ENCODE data around the gene KRTAP10-11.
"Not testable (repeated sequence)": the region's sequence is repeated elsewhere in the genome, so short reads cannot be mapped to it uniquely, and the experiment has no call there.

Gene KRTAP10-11

GRCh38 chr21:44657635-44658540, 11.7 kb downstream of the KRTAP10-11 start, which contains the start of gene KRTAP12-3:
KRTAP12-3 (plus strand) TSS chr21:44657932; CDS start chr21:44657980, 48 bp downstream.
- Histone ChIP-seq H2AK5ac (ENCODE audit: low read depth, low read length) (no peak within 1 kb of the TSS), H3K9ac (ENCODE audit: low read depth, low read length, poor library complexity) (no peak within 1 kb of the TSS), H3K36me3 (replicated peaks in 1 of 2; ENCODE audit: control insufficient read depth in 2 of 2, insufficient read depth in 2 of 2, low read length in 2 of 2) (no peaks in the 10 kb centered on the region), H3K4me3 (ENCODE audit: low read length in 2 of 2) (peak within 1 kb of the TSS in 1 of 2 donors; percentile 3), H2BK120ac (ENCODE audit: low read depth, low read length) (no peak within 1 kb of the TSS), H3K27me3 (ENCODE audit: control insufficient read depth in 3 of 3, insufficient read depth in 3 of 3, low read depth in 1 of 3, low read length in 3 of 3) (no peaks in the 10 kb centered on the region), H2BK12ac (ENCODE audit: low read length) (peak within 1 kb of the TSS; percentile 59), H3K4me2 (ENCODE audit: insufficient read depth, low read length, poor library complexity, severe bottlenecking) (no peak within 1 kb of the TSS), H4K8ac (ENCODE audit: low read depth, low read length) (no peak within 1 kb of the TSS), H3K9me3 (replicated peaks in 1 of 2; ENCODE audit: control insufficient read depth in 2 of 2, insufficient read depth in 1 of 2, low read depth in 1 of 2, low read length in 2 of 2) (peaks cover 0 to 4% of the 10 kb centered on the region in 2 donors), H3K14ac (ENCODE audit: low read length) (no peak within 1 kb of the TSS), H2AFZ (ENCODE audit: low read length) (no peak within 1 kb of the TSS), H3K4ac (ENCODE audit: low read length) (no peak within 1 kb of the TSS), H3K23ac (ENCODE audit: low read depth, low read length, poor library complexity) (peak within 1 kb of the TSS; percentile 37), H3K4me1 (ENCODE audit: control insufficient read depth in 2 of 2, insufficient read depth in 1 of 2, low read depth in 1 of 2, low read length in 2 of 2) (peaks cover 0 to 2% of the 10 kb centered on the region in 2 donors), H3K18ac (ENCODE audit: low read length) (peak within 1 kb of the TSS; percentile 24), H4K91ac (ENCODE audit: low read depth, low read length, poor library complexity) (no peak within 1 kb of the TSS), H3K79me1 (ENCODE audit: low read depth, low read length) (no peaks in the 10 kb centered on the region), H2BK15ac (ENCODE audit: low read length) (peak within 1 kb of the TSS; percentile 63), H2BK5ac (ENCODE audit: low read length) (no peak within 1 kb of the TSS), H3K27ac (replicated peaks; ENCODE audit: low read length) (no peak within 1 kb of the TSS)
- no CpG with 5 or more reads among the region's 26 CpGs for WGBS, 2 donors (ENCODE audit: extremely low coverage in 2 of 2, insufficient read length in 2 of 2, insufficient replicate concordance in 1 of 2)
- no peak for DNase-seq (ENCODE audit: low spot score)

DNA sequence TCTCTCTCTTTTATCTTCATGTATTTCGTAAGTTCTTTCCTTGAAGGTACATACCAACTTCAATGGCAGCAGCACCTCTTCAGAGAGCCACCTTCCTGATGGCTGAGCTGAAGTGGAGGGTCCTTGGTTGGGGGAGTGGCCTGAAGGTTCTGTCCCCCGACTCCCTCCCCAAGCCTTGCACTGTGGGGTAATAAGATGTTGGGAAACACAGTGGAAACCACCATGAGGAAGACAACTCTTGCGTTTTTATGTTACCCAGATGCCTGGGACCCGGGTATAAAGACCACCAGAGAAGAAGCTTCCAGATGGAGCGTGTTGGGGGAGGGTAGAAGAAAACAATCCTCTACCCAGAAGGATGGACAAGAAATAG, 12.3 kb downstream of the KRTAP10-11 start:
- Histone ChIP-seq H3K9ac (ENCODE audit: low read depth, low read length, poor library complexity) (no peak overlapping the region), H3K27ac (replicated peaks; ENCODE audit: low read length) (no peak overlapping the region)
- no peak for DNase-seq (ENCODE audit: low spot score)

GRCh38 chr21:44658913-44659595, 12.8 kb downstream of the KRTAP10-11 start:
- H3K27me3 ChIP-seq (ENCODE audit: control insufficient read depth in 3 of 3, insufficient read depth in 3 of 3, low read depth in 1 of 3, low read length in 3 of 3) = no peaks in the 10 kb centered on the region
- H2AK5ac ChIP-seq (ENCODE audit: low read depth, low read length) = no peak overlapping the region
- H3K4me2 ChIP-seq (ENCODE audit: insufficient read depth, low read length, poor library complexity, severe bottlenecking) = no peak overlapping the region
- H3K4me3 ChIP-seq (ENCODE audit: low read length in 2 of 2) = no peak overlapping the region
- H2BK120ac ChIP-seq (ENCODE audit: low read depth, low read length) = no peak overlapping the region
- peaks cover 0 to 2% of the 10 kb centered on the region in 2 donors for H3K4me1 ChIP-seq (ENCODE audit: control insufficient read depth in 2 of 2, insufficient read depth in 1 of 2, low read depth in 1 of 2, low read length in 2 of 2)
- H3K14ac ChIP-seq (ENCODE audit: low read length) = no peak overlapping the region
- H3K9me3 ChIP-seq (replicated peaks in 1 of 2; ENCODE audit: control insufficient read depth in 2 of 2, insufficient read depth in 1 of 2, low read depth in 1 of 2, low read length in 2 of 2) = peaks cover 3 to 4% of the 10 kb centered on the region in 2 donors
- no peak overlapping the region for H3K9ac ChIP-seq (ENCODE audit: low read depth, low read length, poor library complexity)
- no peak overlapping the region for H2BK15ac ChIP-seq (ENCODE audit: low read length)
- no CpG with 5 or more reads among the region's 11 CpGs for WGBS, 2 donors (ENCODE audit: extremely low coverage in 2 of 2, insufficient read length in 2 of 2, insufficient replicate concordance in 1 of 2)
- H3K23ac ChIP-seq (ENCODE audit: low read depth, low read length, poor library complexity) = no peak overlapping the region
- H3K36me3 ChIP-seq (replicated peaks in 1 of 2; ENCODE audit: control insufficient read depth in 2 of 2, insufficient read depth in 2 of 2, low read length in 2 of 2) = no peaks in the 10 kb centered on the region
- no peak overlapping the region for H3K18ac ChIP-seq (ENCODE audit: low read length)
- no peak overlapping the region for H2BK5ac ChIP-seq (ENCODE audit: low read length)
- H3K4ac ChIP-seq (ENCODE audit: low read length) = no peak overlapping the region
- DNase-seq (ENCODE audit: low spot score) = no peak
- no peaks in the 10 kb centered on the region for H3K79me1 ChIP-seq (ENCODE audit: low read depth, low read length)
- H4K8ac ChIP-seq (ENCODE audit: low read depth, low read length) = no peak overlapping the region
- H2BK12ac ChIP-seq (ENCODE audit: low read length) = no peak overlapping the region
- H2AFZ ChIP-seq (ENCODE audit: low read length) = peak overlapping the region; percentile 52
- no peak overlapping the region for H3K27ac ChIP-seq (replicated peaks; ENCODE audit: low read length)
- no peak overlapping the region for H4K91ac ChIP-seq (ENCODE audit: low read depth, low read length, poor library complexity)

More for the DNA sequence above, 12.3 kb downstream of the KRTAP10-11 start:
- H3K23ac ChIP-seq (ENCODE audit: low read depth, low read length, poor library complexity) = no peak overlapping the region
- H2BK12ac ChIP-seq (ENCODE audit: low read length) = no peak overlapping the region
- H3K4ac ChIP-seq (ENCODE audit: low read length) = no peak overlapping the region
- H2BK5ac ChIP-seq (ENCODE audit: low read length) = no peak overlapping the region
- H2BK120ac ChIP-seq (ENCODE audit: low read depth, low read length) = no peak overlapping the region
- H2AFZ ChIP-seq (ENCODE audit: low read length) = no peak overlapping the region
- H4K8ac ChIP-seq (ENCODE audit: low read depth, low read length) = no peak overlapping the region
- H3K79me1 ChIP-seq (ENCODE audit: low read depth, low read length) = no peaks in the 10 kb centered on the region
- H3K18ac ChIP-seq (ENCODE audit: low read length) = no peak overlapping the region
- no CpG with 5 or more reads among the region's 5 CpGs for WGBS, 2 donors (ENCODE audit: extremely low coverage in 2 of 2, insufficient read length in 2 of 2, insufficient replicate concordance in 1 of 2)
- H3K4me3 ChIP-seq (ENCODE audit: low read length in 2 of 2) = no peak overlapping the region
- H3K4me2 ChIP-seq (ENCODE audit: insufficient read depth, low read length, poor library complexity, severe bottlenecking) = no peak overlapping the region
- H3K4me1 ChIP-seq (ENCODE audit: control insufficient read depth in 2 of 2, insufficient read depth in 1 of 2, low read depth in 1 of 2, low read length in 2 of 2) = peaks cover 0 to 2% of the 10 kb centered on the region in 2 donors
- H2BK15ac ChIP-seq (ENCODE audit: low read length) = no peak overlapping the region
- H2AK5ac ChIP-seq (ENCODE audit: low read depth, low read length) = no peak overlapping the region
- no peak overlapping the region for H4K91ac ChIP-seq (ENCODE audit: low read depth, low read length, poor library complexity)
- no peaks in the 10 kb centered on the region for H3K27me3 ChIP-seq (ENCODE audit: control insufficient read depth in 3 of 3, insufficient read depth in 3 of 3, low read depth in 1 of 3, low read length in 3 of 3)
- H3K36me3 ChIP-seq (replicated peaks in 1 of 2; ENCODE audit: control insufficient read depth in 2 of 2, insufficient read depth in 2 of 2, low read length in 2 of 2) = no peaks in the 10 kb centered on the region
- no peak overlapping the region for H3K14ac ChIP-seq (ENCODE audit: low read length)
- peaks cover 0 to 4% of the 10 kb centered on the region in 2 donors for H3K9me3 ChIP-seq (replicated peaks in 1 of 2; ENCODE audit: control insufficient read depth in 2 of 2, insufficient read depth in 1 of 2, low read depth in 1 of 2, low read length in 2 of 2)

GRCh38 chr21:44661567-44661966, 15.4 kb downstream of the KRTAP10-11 start:
- H2AFZ ChIP-seq (ENCODE audit: low read length); H4K8ac ChIP-seq (ENCODE audit: low read depth, low read length); H4K91ac ChIP-seq (ENCODE audit: low read depth, low read length, poor library complexity); H3K4me3 ChIP-seq (ENCODE audit: low read length in 2 of 2); H3K27ac ChIP-seq (replicated peaks; ENCODE audit: low read length); DNase-seq (ENCODE audit: low spot score); H2BK5ac ChIP-seq (ENCODE audit: low read length); H3K4me2 ChIP-seq (ENCODE audit: insufficient read depth, low read length, poor library complexity, severe bottlenecking); H3K9me3 ChIP-seq (replicated peaks in 1 of 2; ENCODE audit: control insufficient read depth in 2 of 2, insufficient read depth in 1 of 2, low read depth in 1 of 2, low read length in 2 of 2); H3K36me3 ChIP-seq (replicated peaks in 1 of 2; ENCODE audit: control insufficient read depth in 2 of 2, insufficient read depth in 2 of 2, low read length in 2 of 2); H3K4me1 ChIP-seq (ENCODE audit: control insufficient read depth in 2 of 2, insufficient read depth in 1 of 2, low read depth in 1 of 2, low read length in 2 of 2); H3K23ac ChIP-seq (ENCODE audit: low read depth, low read length, poor library complexity); H2AK5ac ChIP-seq (ENCODE audit: low read depth, low read length); H2BK12ac ChIP-seq (ENCODE audit: low read length); H3K4ac ChIP-seq (ENCODE audit: low read length); H2BK120ac ChIP-seq (ENCODE audit: low read depth, low read length); H3K27me3 ChIP-seq (ENCODE audit: control insufficient read depth in 3 of 3, insufficient read depth in 3 of 3, low read depth in 1 of 3, low read length in 3 of 3); H3K18ac ChIP-seq (ENCODE audit: low read length); H3K14ac ChIP-seq (ENCODE audit: low read length); H2BK15ac ChIP-seq (ENCODE audit: low read length); H3K79me1 ChIP-seq (ENCODE audit: low read depth, low read length); H3K9ac ChIP-seq (ENCODE audit: low read depth, low read length, poor library complexity): not testable (repeated sequence)
- WGBS, 2 donors (ENCODE audit: extremely low coverage in 2 of 2, insufficient read length in 2 of 2, insufficient replicate concordance in 1 of 2) = no CpG with 5 or more reads among the region's 7 CpGs
